A549 (cell line): ENCODE data around the gene ZNF845. TPM values are rescaled to one million over a fixed set of nuclear protein-coding genes. Genes with fewer than 3 reads are reported as not detected.

Experiments used
- ATAC-seq, 2 experiments: fragments of 200-7000 bp in 1 of 2; fragments of >200 bp in 1 of 2; cut with Nextera tagmentation in 1 of 2; cut with Tn5 transposase in 1 of 2; 3 replicates each; pipeline versions ENCODE4 v1.8.0 to v1.9.1; 2018 to 2020; ENCODE audit warnings: mild to moderate bottlenecking in 1 of 2, moderate library complexity in 1 of 2
- CTCF ChIA-PET: fragments of 300-600 bp; sonication (Branson Sonifier 250); formaldehyde crosslinking; extraction: SDS; loops from one replicate; lab custom pipeline; 2021; ENCODE audit warnings: antibody characterized with exemption, inconsistent platforms; lab: Yijun Ruan, JAX
- POLR2A ChIA-PET: fragments of 350-600 bp; formaldehyde crosslinking; extraction: SDS; loops from one replicate; lab custom pipeline; 2021; ENCODE audit warnings: antibody characterized with exemption, inconsistent platforms; lab: Yijun Ruan, JAX
- DNase-seq, 2 experiments: peaks; one replicate each; pipeline versions ENCODE4 v3.0.0 to v3.0.0-alpha.2; 2011 to 2016; ENCODE audit warnings: low read depth in 1 of 2, low spot score in 1 of 2
- FAIRE-seq: peaks from 2 replicates; lab custom pipeline; 2011; peaks lifted over from hg19 to GRCh38; lab: Jason Lieb, UNC
- H3K27ac ChIP-seq, 2 experiments: fragments of >200 bp; sonication (Bioruptor Twin); formaldehyde crosslinking; 3 replicates each; pipeline ENCODE4 v1.5.1; 2016 to 2017
- H3K4me1 ChIP-seq: fragments of >200 bp; sonication (Bioruptor Twin); formaldehyde crosslinking; 3 replicates; pipeline ENCODE4 v1.6.1; 2016
- H3K4me2 ChIP-seq: fragments of >200 bp; sonication (Bioruptor Twin); formaldehyde crosslinking; 3 replicates; pipeline ENCODE4 v1.6.1; 2016
- H3K4me3 ChIP-seq: fragments of >200 bp; sonication (Bioruptor Twin); formaldehyde crosslinking; 3 replicates; pipeline ENCODE4 v1.5.1; 2016
- H3K9me3 ChIP-seq: fragments of >200 bp; sonication (Bioruptor Twin); formaldehyde crosslinking; 3 replicates; pipeline ENCODE4 v1.6.1; 2016
- CBX2 ChIP-seq: fragments of 200-600 bp; sonication (generic); IDR thresholded peaks from 2 replicates; pipeline ENCODE4 v1.6.1; 2016; ENCODE audit warnings: low read depth, mild to moderate bottlenecking, borderline replicate concordance
- CBX8 ChIP-seq: fragments of 200-600 bp; sonication (generic); IDR thresholded peaks from 2 replicates; pipeline ENCODE4 v1.6.1; 2016
- CEBPB ChIP-seq, 2 experiments: fragments of >200 bp in 1 of 2; sonication (Bioruptor Twin) in 1 of 2; formaldehyde crosslinking in 1 of 2; IDR thresholded peaks; 2 replicates each; pipeline ENCODE4 v1.6.1; 2012 to 2016
- CHD2 ChIP-seq: fragments of 150-350 bp; IDR thresholded peaks from 2 replicates; pipeline ENCODE4 v1.6.1; 2014; ENCODE audit warnings: low read length; ENCODE audit not compliant: partially characterized antibody
- CTCF ChIP-seq: fragments of >200 bp; sonication (Bioruptor Twin); formaldehyde crosslinking; IDR thresholded peaks from 3 replicates; pipeline ENCODE4 v1.5.1; 2016
- E2F6 ChIP-seq: IDR thresholded peaks from 2 replicates; pipeline ENCODE4 v1.6.1; 2012; ENCODE audit warnings: low read depth, borderline replicate concordance
- ELK1 ChIP-seq: fragments of 150-350 bp; IDR thresholded peaks from 2 replicates; pipeline ENCODE4 v1.6.1; 2014; ENCODE audit warnings: low read depth, mild to moderate bottlenecking, low read length
- FOSB ChIP-seq: fragments of 250-450 bp; sonication (Bioruptor Pico); IDR thresholded peaks from 2 replicates; pipeline ENCODE4 v1.5.0; 2020; ENCODE audit warnings: mild to moderate bottlenecking, moderate library complexity
- FOXS1 ChIP-seq: fragments of 250-450 bp; sonication (Bioruptor Pico); IDR thresholded peaks from 2 replicates; pipeline ENCODE4 v1.5.0; 2020; ENCODE audit warnings: mild to moderate bottlenecking, moderate library complexity
- HEYL ChIP-seq: fragments of 250-450 bp; sonication (Bioruptor Pico); IDR thresholded peaks from 2 replicates; pipeline ENCODE4 v1.8.0; 2021; ENCODE audit warnings: mild to moderate bottlenecking, moderate library complexity
- HMGXB4 ChIP-seq: fragments of 250-450 bp; sonication (Bioruptor Pico); IDR thresholded peaks from 2 replicates; pipeline ENCODE4 v1.5.0; 2021; ENCODE audit warnings: mild to moderate bottlenecking, moderate library complexity, borderline replicate concordance
- HOXB13 ChIP-seq: fragments of 250-450 bp; sonication (Bioruptor Pico); IDR thresholded peaks from 2 replicates; pipeline ENCODE4 v1.5.0; 2020; ENCODE audit warnings: low read depth, mild to moderate bottlenecking, moderate library complexity
- HOXB5 ChIP-seq: fragments of 250-450 bp; sonication (Bioruptor Pico); IDR thresholded peaks from 2 replicates; pipeline ENCODE4 v1.5.0; 2020; ENCODE audit warnings: mild to moderate bottlenecking, moderate library complexity
- JUNB ChIP-seq: fragments of >200 bp; sonication (Bioruptor Twin); formaldehyde crosslinking; IDR thresholded peaks from 2 replicates; pipeline ENCODE4 v1.6.1; 2016
- KDM5A ChIP-seq: fragments of 200-600 bp; sonication (generic); IDR thresholded peaks from 2 replicates; pipeline ENCODE4 v1.6.1; 2016; ENCODE audit warnings: antibody characterized with exemption, mild to moderate bottlenecking
- MAFK ChIP-seq: fragments of 450-650 bp; IDR thresholded peaks from 2 replicates; pipeline ENCODE4 v1.6.1; 2014; ENCODE audit not compliant: partially characterized antibody
- MYC ChIP-seq: IDR thresholded peaks from 2 replicates; pipeline ENCODE4 v1.6.1; 2012; ENCODE audit warnings: mild to moderate bottlenecking, inconsistent platforms, low read length, improper control_type of control experiment, borderline replicate concordance
- NFE2L2 ChIP-seq: fragments of 150-350 bp; conservative IDR thresholded peaks from 2 replicates; pipeline ENCODE4 v1.6.1; 2014; ENCODE audit warnings: low read length
- NPAS2 ChIP-seq: fragments of 250-450 bp; sonication (Bioruptor Pico); IDR thresholded peaks from 2 replicates; pipeline ENCODE4 v1.8.0; 2022; ENCODE audit warnings: mild to moderate bottlenecking, moderate library complexity, borderline replicate concordance
- PBX3 ChIP-seq: IDR thresholded peaks from 2 replicates; pipeline ENCODE4 v1.6.1; 2012
- PHF8 ChIP-seq: fragments of 200-600 bp; sonication (generic); IDR thresholded peaks from 2 replicates; pipeline ENCODE4 v1.6.1; 2016; ENCODE audit warnings: low read depth, mild to moderate bottlenecking, antibody characterized with exemption, moderate library complexity, borderline replicate concordance
- POLR2A ChIP-seq: IDR thresholded peaks from 2 replicates; pipeline ENCODE4 v1.6.1; 2012; ENCODE audit warnings: mild to moderate bottlenecking, low read length
- POLR2AphosphoS2 ChIP-seq: conservative IDR thresholded peaks from 2 replicates; pipeline ENCODE4 v1.6.1; 2012; ENCODE audit warnings: low read length, improper control_type of control experiment, inconsistent platforms
- RCOR1 ChIP-seq: fragments of 150-350 bp; IDR thresholded peaks from 2 replicates; pipeline ENCODE4 v1.6.1; 2014; ENCODE audit warnings: antibody characterized with exemption, low read length, low read depth
- REST ChIP-seq: fragments of 200-600 bp; sonication (generic); IDR thresholded peaks from 2 replicates; pipeline ENCODE4 v1.6.1; 2016; ENCODE audit warnings: antibody characterized with exemption, mild to moderate bottlenecking, moderate library complexity
- RFX5 ChIP-seq: fragments of 450-650 bp; IDR thresholded peaks from 2 replicates; pipeline ENCODE4 v1.7.1; 2014; ENCODE audit warnings: antibody characterized with exemption, mild to moderate bottlenecking, moderate library complexity
- RNF2 ChIP-seq: fragments of 200-600 bp; sonication (generic); IDR thresholded peaks from 2 replicates; pipeline ENCODE4 v1.6.1; 2016; ENCODE audit warnings: low read depth, mild to moderate bottlenecking, antibody characterized with exemption, moderate library complexity, borderline replicate concordance
- SREBF2 ChIP-seq: fragments of 450-650 bp; IDR thresholded peaks from 2 replicates; pipeline ENCODE4 v1.6.1; 2014; ENCODE audit warnings: mild to moderate bottlenecking, moderate library complexity
- TP53 ChIP-seq: fragments of 250-450 bp; sonication (Bioruptor Pico); IDR thresholded peaks from 2 replicates; pipeline ENCODE4 v1.5.0; 2021; ENCODE audit warnings: mild to moderate bottlenecking, moderate library complexity
- WGBS: methylation state at CpG from one replicate; pipeline ENCODE4 v1.1.6; 2017; ENCODE audit errors: missing lambda C conversion rate; 5-methylcytosine and 5-hydroxymethylcytosine counted together
- polyA plus RNA-seq, 4 experiments: library from polyadenylated mRNA; depleted of rRNA in 3 of 4; stranded (reverse); fragments of >200 nt; fragmentation: RNase III in 1 of 4; extraction: RNeasy Plus Mini Kit Qiagen cat#74134 plus additional on column Dnase treatment in 1 of 4; gene quantifications; 2 replicates in 3 of 4; 3 replicates in 1 of 4; pipeline ENCODE4 v1.2.3, GENCODE V29; 2011 to 2017

ZNF845 gene
- polyA plus RNA-seq, 2 of the 4 experiments (the other 2 are of a cell fraction) = 3.3 to 8.3 TPM

GRCh38 chr19:53328967-53329366 is 4.6 kb upstream of the ZNF845 start:
- no peak for ATAC-seq
- DNase-seq = no peak
- Histone ChIP-seq H3K4me2 (no peak overlapping the region), H3K27ac (no peak overlapping the region), H3K4me1 (no peaks in the 10 kb centered on the region), H3K9me3 (peaks cover 79% of the 10 kb centered on the region), H3K4me3 (no peak overlapping the region)
- ChIA-PET CTCF (no interaction called here), POLR2A (no interaction called here)
- no peak for TF ChIP-seq RCOR1
- TF ChIP-seq MAFK = no peak
- TF ChIP-seq HOXB5 (CRISPR knock-in tag) = no peak
- TF ChIP-seq POLR2A = no peak
- TF ChIP-seq KDM5A = no peak
- no peak for TF ChIP-seq MYC
- TF ChIP-seq NFE2L2 = no peak
- TF ChIP-seq E2F6 = no peak
- no peak for TF ChIP-seq CHD2
- no peak for TF ChIP-seq HOXB13 (CRISPR knock-in tag)
- no peak for TF ChIP-seq CTCF
- TF ChIP-seq RNF2 = no peak
- TF ChIP-seq TP53 = no peak
- 60% methylated on average over 24 of the region's 24 CpGs for WGBS
- FAIRE-seq = no peak

- H3K4me3 ChIP-seq = peak overlapping the region; percentile 89; the same call in 1 of the 3 replicates
- no peak overlapping the region; the same call in 2 of the 3 replicates for H3K4me2 ChIP-seq
- no peak for FAIRE-seq
- no peak for ATAC-seq
- H3K4me1 ChIP-seq = no peaks in the 10 kb centered on the region
- ChIA-PET CTCF (no interaction called here), POLR2A (no interaction called here)
- TF ChIP-seq PBX3 (no peak), CBX8 (no peak), FOXS1 (CRISPR knock-in tag) (no peak), CEBPB (IDR thresholded peaks at IDR 0.05) (no peak), NPAS2 (no peak), SREBF2 (no peak), MAFK (no peak), PHF8 (no peak), HEYL (CRISPR knock-in tag) (no peak), REST (no peak), ELK1 (no peak), JUNB (no peak), CBX2 (no peak), HOXB13 (CRISPR knock-in tag) (no peak), KDM5A (no peak), FOSB (CRISPR knock-in tag) (no peak), POLR2AphosphoS2 (no peak), HMGXB4 (CRISPR knock-in tag) (no peak), RFX5 (no peak), MYC (no peak)
- peaks cover 82% of the 10 kb centered on the region for H3K9me3 ChIP-seq
- WGBS = 68% methylated on average over 14 of the region's 14 CpGs
- DNase-seq = no peak
- no peak overlapping the region for H3K27ac ChIP-seq
Observed at GRCh38 chr19:53332484-53332883, 1.1 kb upstream of the ZNF845 start.
